Measurements from ENCODE around the gene DACT3.

DACT3 gene

GRCh38 chr19:46623915-46624502, 37.0 kb downstream of the DACT3 start:
- no peaks in the 10 kb centered on the region for H3K27me3 ChIP-seq (replicated peaks; ENCODE audit: control insufficient read depth, insufficient read depth, low read length)
- no peak for DNase-seq (ENCODE audit: extremely low read depth, insufficient read length)
- H3K36me3 ChIP-seq (ENCODE audit: control insufficient read depth, insufficient read depth, low read length), result peaks cover 3% of the 10 kb centered on the region; the same call in 1 of the 2 replicates
- H3K4me3 ChIP-seq (replicated peaks; ENCODE audit: low read depth, low read length), result peak overlapping the region; percentile 57
- TF ChIP-seq CTCF (IDR thresholded peaks at IDR 0.05; ENCODE audit: insufficient read depth, low read length, poor library complexity, severe bottlenecking), result no peak

- Histone ChIP-seq H3K36me3 (ENCODE audit: control insufficient read depth, insufficient read depth, low read length) (peaks cover 3% of the 10 kb centered on the region; the same call in 1 of the 2 replicates), H3K27me3 (replicated peaks; ENCODE audit: control insufficient read depth, insufficient read depth, low read length) (no peaks in the 10 kb centered on the region), H3K4me3 (replicated peaks; ENCODE audit: low read depth, low read length) (peak overlapping the region; percentile 43)
- no peak for TF ChIP-seq CTCF (IDR thresholded peaks at IDR 0.05; ENCODE audit: insufficient read depth, low read length, poor library complexity, severe bottlenecking)
- no peak for DNase-seq (ENCODE audit: extremely low read depth, insufficient read length)
Measured at GRCh38 chr19:46622118-46622446, 38.9 kb downstream of the DACT3 start.

- Histone ChIP-seq H3K36me3 (ENCODE audit: control insufficient read depth, insufficient read depth, low read length) (peaks cover 3% of the 10 kb centered on the region; the same call in 1 of the 2 replicates), H3K4me3 (replicated peaks; ENCODE audit: low read depth, low read length) (peak overlapping the region; percentile 43), H3K27me3 (replicated peaks; ENCODE audit: control insufficient read depth, insufficient read depth, low read length) (no peaks in the 10 kb centered on the region)
- DNase-seq (ENCODE audit: extremely low read depth, insufficient read length), result no peak
- no peak for TF ChIP-seq CTCF (IDR thresholded peaks at IDR 0.05; ENCODE audit: insufficient read depth, low read length, poor library complexity, severe bottlenecking)
Measured at GRCh38 chr19:46621191-46622117, 39.5 kb downstream of the DACT3 start.

GRCh38 chr19:46620716-46621115, 40.3 kb downstream of the DACT3 start:
- DNase-seq (ENCODE audit: extremely low read depth, insufficient read length), result no peak
- Histone ChIP-seq H3K4me3 (replicated peaks; ENCODE audit: low read depth, low read length) (no peak overlapping the region), H3K27me3 (replicated peaks; ENCODE audit: control insufficient read depth, insufficient read depth, low read length) (no peaks in the 10 kb centered on the region), H3K36me3 (ENCODE audit: control insufficient read depth, insufficient read depth, low read length) (peaks cover 3% of the 10 kb centered on the region; the same call in 1 of the 2 replicates)
- TF ChIP-seq CTCF (IDR thresholded peaks at IDR 0.05; ENCODE audit: insufficient read depth, low read length, poor library complexity, severe bottlenecking), result no peak

- no peaks in the 10 kb centered on the region for H3K27me3 ChIP-seq (replicated peaks; ENCODE audit: control insufficient read depth, insufficient read depth, low read length)
- no peak overlapping the region for H3K4me3 ChIP-seq (replicated peaks; ENCODE audit: low read depth, low read length)
- no peak for DNase-seq (ENCODE audit: extremely low read depth, insufficient read length)
- TF ChIP-seq CTCF (IDR thresholded peaks at IDR 0.05; ENCODE audit: insufficient read depth, low read length, poor library complexity, severe bottlenecking), result no peak
- peaks cover 3% of the 10 kb centered on the region; the same call in 1 of the 2 replicates for H3K36me3 ChIP-seq (ENCODE audit: control insufficient read depth, insufficient read depth, low read length)
Measured at GRCh38 chr19:46620267-46620666, 40.7 kb downstream of the DACT3 start.

Data from GM06990 (cell line).